HepG2 (cell line): Measurements from ENCODE around the gene FILIP1. TPM values are rescaled to one million over a fixed set of nuclear protein-coding genes. Genes with fewer than 3 reads are reported as not detected.
A peak's percentile ranks its signal among the peaks of the same experiment; 100 is the strongest.

Experiments
- BRCA1 ChIP-seq: sonication (generic); formaldehyde crosslinking; IDR thresholded peaks from 2 replicates; pipeline ENCODE4 v1.4.0; 2020; ENCODE audit warnings: missing genetic modification reagents
- CBX2 ChIP-seq, 2 experiments: fragments of 200-600 bp in 1 of 2; sonication (generic); formaldehyde crosslinking in 1 of 2; IDR thresholded peaks; 2 replicates each; pipeline versions ENCODE4 v1.7.0 to v1.8.1; 2018 to 2022; ENCODE audit warnings: low read depth in 2 of 2, low read length in 1 of 2, mild to moderate bottlenecking in 1 of 2, missing genetic modification reagents in 1 of 2
- CCAR2 ChIP-seq: fragments of 200-400 bp; formaldehyde crosslinking; optimal IDR thresholded peaks from 2 replicates; pipeline ENCODE3; 2018; ENCODE audit warnings: low read depth, mild to moderate bottlenecking, low read length, moderate library complexity
- ETV5 ChIP-seq: IDR thresholded peaks from 2 replicates; pipeline ENCODE4 v1.6.1; 2018; ENCODE audit warnings: missing biosample characterization, missing genetic modification reagents, inconsistent platforms, borderline replicate concordance
- GATA4 ChIP-seq: sonication (generic); IDR thresholded peaks from 2 replicates; pipeline ENCODE4 v1.6.1; 2016; ENCODE audit warnings: antibody characterized with exemption, low read depth, borderline replicate concordance
- KLF15 ChIP-seq: sonication (generic); formaldehyde crosslinking; IDR thresholded peaks from 2 replicates; pipeline ENCODE4 v1.8.1; 2023; ENCODE audit warnings: borderline replicate concordance, mild to moderate bottlenecking, inconsistent platforms, missing genetic modification reagents, mixed read lengths
- MYPOP ChIP-seq: sonication (generic); formaldehyde crosslinking; IDR thresholded peaks from 2 replicates; pipeline ENCODE4 v1.8.1; 2023; ENCODE audit warnings: mild to moderate bottlenecking, moderate library complexity, missing genetic modification reagents
- NONO ChIP-seq, 2 experiments: fragments of 450-650 bp in 1 of 2; sonication (generic) in 1 of 2; formaldehyde crosslinking in 1 of 2; IDR thresholded peaks in 1 of 2; conservative IDR thresholded peaks in 1 of 2; 2 replicates each; pipeline versions ENCODE4 v1.6.1 to v1.8.0; 2017 to 2022; ENCODE audit warnings: mild to moderate bottlenecking in 1 of 2, missing genetic modification reagents in 1 of 2, moderate library complexity in 1 of 2
- SOX13 ChIP-seq, 3 experiments: fragments of 450-650 bp in 1 of 3; sonication (generic) in 1 of 3; formaldehyde crosslinking in 1 of 3; IDR thresholded peaks in 2 of 3; conservative IDR thresholded peaks in 1 of 3; 2 replicates each; pipeline versions ENCODE4 v1.5.0 to v1.6.1; 2016 to 2020; ENCODE audit warnings: antibody characterized with exemption in 1 of 3, mild to moderate bottlenecking in 1 of 3, missing compliant biosample characterization in 1 of 3, missing genetic modification reagents in 1 of 3, moderate library complexity in 1 of 3
- TCF7L2 ChIP-seq: IDR thresholded peaks from 2 replicates; pipeline ENCODE4 v1.6.1; 2011; ENCODE audit warnings: mild to moderate bottlenecking, low read depth, low read length, moderate library complexity
- TEAD2 ChIP-seq: sonication (generic); formaldehyde crosslinking; IDR thresholded peaks from 2 replicates; pipeline ENCODE4 v1.9.0; 2021; ENCODE audit warnings: missing genetic modification reagents
- ZBTB49 ChIP-seq: sonication (generic); formaldehyde crosslinking; IDR thresholded peaks from 2 replicates; pipeline ENCODE4 v1.4.0; 2020; ENCODE audit warnings: missing genetic modification reagents, borderline replicate concordance
- ZNF296 ChIP-seq: sonication (generic); formaldehyde crosslinking; conservative IDR thresholded peaks from 2 replicates; pipeline ENCODE4 v1.5.0; 2020; ENCODE audit warnings: mild to moderate bottlenecking, missing genetic modification reagents
- ZNF318 ChIP-seq: sonication (generic); formaldehyde crosslinking; IDR thresholded peaks from 2 replicates; pipeline ENCODE4 v1.4.0; 2020; ENCODE audit warnings: mild to moderate bottlenecking, missing genetic modification reagents
- ZNF530 ChIP-seq: sonication (generic); formaldehyde crosslinking; IDR thresholded peaks from 2 replicates; pipeline ENCODE4 v1.5.0; 2020; ENCODE audit warnings: low read depth, mild to moderate bottlenecking, missing genetic modification reagents
- ZSCAN22 ChIP-seq: sonication (generic); formaldehyde crosslinking; IDR thresholded peaks from 2 replicates; pipeline ENCODE4 v1.4.0; 2020; ENCODE audit warnings: mild to moderate bottlenecking, missing genetic modification reagents
- polyA plus RNA-seq, 8 experiments: library from polyadenylated mRNA; depleted of rRNA in 3 of 8; stranded (reverse) in 7 of 8; unstranded in 1 of 8; fragments of >200 nt; fragmentation: Illumina TruSeq in 4 of 8; extraction: Trizol in 4 of 8; gene quantifications; 2 replicates each; pipeline versions ENCODE4 v1.2.1 to v1.2.3, GENCODE V29; 2011 to 2016; ENCODE audit warnings: low read depth in 4 of 8, missing spikeins in 1 of 8, mixed read lengths in 1 of 8; ENCODE audit not compliant: insufficient read depth in 1 of 8
- total RNA-seq, 5 experiments: library from RNA; depleted of rRNA; stranded (reverse); fragments of >200 nt; fragmentation: Illumina TruSeq; extraction: Trizol; gene quantifications; 2 replicates each; pipeline ENCODE4 v1.2.3, GENCODE V29; 2016; ENCODE audit warnings: low read depth in 1 of 5

FILIP1 gene
- total and polyA plus RNA-seq, 2 of the 13 experiments (the other 11 are each of a cell fraction or from before 2014, with no cell fraction given) = not detected

- no peak for TF ChIP-seq ZNF318 (CRISPR knock-in tag)
- no peak for TF ChIP-seq BRCA1 (CRISPR knock-in tag)
- TF ChIP-seq ETV5 (CRISPR knock-in tag) = peak; percentile 40; the same call in 1 of the 2 replicates
- no peak for TF ChIP-seq ZNF296 (CRISPR knock-in tag)
- TF ChIP-seq MYPOP (CRISPR knock-in tag) = no peak
- no peak for TF ChIP-seq ZSCAN22 (CRISPR knock-in tag)
- TF ChIP-seq SOX13 (IDR thresholded peaks at IDR 0.05) = no peak; the same call in 1 of the 2 replicates
- TF ChIP-seq SOX13 (CRISPR knock-in tag; conservative IDR thresholded peaks at IDR 0.05 in 1 of 2, IDR thresholded peaks at IDR 0.05 in 1 of 2) = peak in 1 of 2 experiments; percentile 80; a peak in 2 of 4 replicates
- TF ChIP-seq ZBTB49 (CRISPR knock-in tag) = no peak
- no peak for TF ChIP-seq ZNF530 (CRISPR knock-in tag)
- TF ChIP-seq TEAD2 (CRISPR knock-in tag) = no peak
- TF ChIP-seq CBX2 (IDR thresholded peaks at IDR 0.05; ENCODE audit: low read depth, low read length) = no peak
- TF ChIP-seq CBX2 (CRISPR knock-in tag; IDR thresholded peaks at IDR 0.05; ENCODE audit: low read depth) = no peak
- no peak for TF ChIP-seq KLF15 (CRISPR knock-in tag)
- no peak for TF ChIP-seq NONO (IDR thresholded peaks at IDR 0.05)
- no peak for TF ChIP-seq NONO (CRISPR knock-in tag; conservative IDR thresholded peaks at IDR 0.05)
- TF ChIP-seq TCF7L2 = peak; percentile 42; the same call in 1 of the 2 replicates
- TF ChIP-seq CCAR2 = no peak
- no peak for TF ChIP-seq GATA4
Observed at GRCh38 chr6:75524322-75524972, 30.8 kb upstream of the FILIP1 start (continued).
